ENCODE data around the gene EIF4E1B. TPM values are rescaled to one million over a fixed set of nuclear protein-coding genes. Genes with fewer than 3 reads are reported as not detected.

EIF4E1B gene
- total RNA-seq, 2 donors from 2014 or later, result not detected

- Mint-ChIP-seq H3K4me1 (peaks cover 13% of the 10 kb centered on the region), H3K4me3 (no peak overlapping the region), H3K27ac (no peak overlapping the region), H3K27me3 (peaks cover 27% of the 10 kb centered on the region), H3K9me3 (no peaks in the 10 kb centered on the region), H3K36me3 (ENCODE audit: low read depth) (peaks cover 7% of the 10 kb centered on the region)
- ATAC-seq (replicated peaks), result no peak
Measured at GRCh38 chr5:176612855-176613254, 17.6 kb upstream of the EIF4E1B start.

- Mint-ChIP-seq H3K36me3 (ENCODE audit: low read depth) (no peaks in the 10 kb centered on the region), H3K9me3 (no peaks in the 10 kb centered on the region), H3K27ac (no peak overlapping the region), H3K4me3 (no peak overlapping the region), H3K4me1 (peaks cover 5% of the 10 kb centered on the region), H3K27me3 (peaks cover 33% of the 10 kb centered on the region)
- no peak for ATAC-seq (replicated peaks)
Measured at GRCh38 chr5:176614805-176615478, 15.5 kb upstream of the EIF4E1B start.

- no peaks in the 10 kb centered on the region for H3K36me3 Mint-ChIP-seq (ENCODE audit: low read depth)
- peaks cover 37% of the 10 kb centered on the region for H3K27me3 Mint-ChIP-seq
- no peaks in the 10 kb centered on the region for H3K9me3 Mint-ChIP-seq
- H3K27ac Mint-ChIP-seq, result no peak overlapping the region
- no peak for ATAC-seq (replicated peaks)
- peaks cover 3% of the 10 kb centered on the region for H3K4me1 Mint-ChIP-seq
- no peak overlapping the region for H3K4me3 Mint-ChIP-seq
Measured at GRCh38 chr5:176616511-176616910, 14.0 kb upstream of the EIF4E1B start.

GRCh38 chr5:176618783-176619182, 11.7 kb upstream of the EIF4E1B start:
- no peak overlapping the region for H3K4me3 Mint-ChIP-seq
- ATAC-seq (replicated peaks), result no peak
- no peaks in the 10 kb centered on the region for H3K36me3 Mint-ChIP-seq (ENCODE audit: low read depth)
- H3K27ac Mint-ChIP-seq, result no peak overlapping the region
- H3K4me1 Mint-ChIP-seq, result peaks cover 4% of the 10 kb centered on the region
- H3K9me3 Mint-ChIP-seq, result no peaks in the 10 kb centered on the region
- peaks cover 33% of the 10 kb centered on the region for H3K27me3 Mint-ChIP-seq

- peak; percentile 97 for ATAC-seq (replicated peaks)
- no peaks in the 10 kb centered on the region for H3K9me3 Mint-ChIP-seq
- no peaks in the 10 kb centered on the region for H3K36me3 Mint-ChIP-seq (ENCODE audit: low read depth)
- peaks cover 31% of the 10 kb centered on the region for H3K27me3 Mint-ChIP-seq
- H3K27ac Mint-ChIP-seq, result no peak overlapping the region
- no peak overlapping the region for H3K4me3 Mint-ChIP-seq
- H3K4me1 Mint-ChIP-seq, result peaks cover 4% of the 10 kb centered on the region
Measured at GRCh38 chr5:176619203-176619568, 11.3 kb upstream of the EIF4E1B start.

- H3K36me3 Mint-ChIP-seq (ENCODE audit: low read depth), result no peaks in the 10 kb centered on the region
- no peaks in the 10 kb centered on the region for H3K9me3 Mint-ChIP-seq
- ATAC-seq (replicated peaks), result no peak
- no peak overlapping the region for H3K27ac Mint-ChIP-seq
- peaks cover 4% of the 10 kb centered on the region for H3K4me1 Mint-ChIP-seq
- peak overlapping the region; percentile 57 for H3K4me3 Mint-ChIP-seq
- H3K27me3 Mint-ChIP-seq, result peaks cover 31% of the 10 kb centered on the region
Measured at GRCh38 chr5:176619569-176620332, 10.7 kb upstream of the EIF4E1B start.

- Mint-ChIP-seq H3K27me3 (peaks cover 31% of the 10 kb centered on the region), H3K4me1 (peaks cover 4% of the 10 kb centered on the region), H3K4me3 (peak overlapping the region; percentile 57), H3K36me3 (ENCODE audit: low read depth) (no peaks in the 10 kb centered on the region), H3K9me3 (no peaks in the 10 kb centered on the region), H3K27ac (no peak overlapping the region)
- ATAC-seq (replicated peaks), result no peak
Measured at GRCh38 chr5:176620333-176620981, 10.0 kb upstream of the EIF4E1B start.

GRCh38 chr5:176621661-176622079, 8.8 kb upstream of the EIF4E1B start:
- no peaks in the 10 kb centered on the region for H3K9me3 Mint-ChIP-seq
- H3K36me3 Mint-ChIP-seq (ENCODE audit: low read depth), result no peaks in the 10 kb centered on the region
- peaks cover 4% of the 10 kb centered on the region for H3K4me1 Mint-ChIP-seq
- ATAC-seq (replicated peaks), result no peak
- H3K27me3 Mint-ChIP-seq, result peaks cover 33% of the 10 kb centered on the region
- H3K27ac Mint-ChIP-seq, result no peak overlapping the region
- H3K4me3 Mint-ChIP-seq, result no peak overlapping the region

GRCh38 chr5:176624142-176624541, 6.3 kb upstream of the EIF4E1B start:
- Mint-ChIP-seq H3K36me3 (ENCODE audit: low read depth) (no peaks in the 10 kb centered on the region), H3K27me3 (peaks cover 40% of the 10 kb centered on the region), H3K4me3 (no peak overlapping the region), H3K9me3 (no peaks in the 10 kb centered on the region), H3K4me1 (peaks cover 4% of the 10 kb centered on the region), H3K27ac (no peak overlapping the region)
- no peak for ATAC-seq (replicated peaks)

- peaks cover 4% of the 10 kb centered on the region for H3K4me1 Mint-ChIP-seq
- H3K27ac Mint-ChIP-seq, result no peak overlapping the region
- no peak for ATAC-seq (replicated peaks)
- H3K27me3 Mint-ChIP-seq, result peaks cover 41% of the 10 kb centered on the region
- H3K36me3 Mint-ChIP-seq (ENCODE audit: low read depth), result no peaks in the 10 kb centered on the region
- no peak overlapping the region for H3K4me3 Mint-ChIP-seq
- no peaks in the 10 kb centered on the region for H3K9me3 Mint-ChIP-seq
Measured at GRCh38 chr5:176624938-176625337, 5.5 kb upstream of the EIF4E1B start.

- peaks cover 4% of the 10 kb centered on the region for H3K4me1 Mint-ChIP-seq
- ATAC-seq (replicated peaks), result no peak
- H3K27ac Mint-ChIP-seq, result no peak overlapping the region
- H3K9me3 Mint-ChIP-seq, result no peaks in the 10 kb centered on the region
- H3K27me3 Mint-ChIP-seq, result peaks cover 38% of the 10 kb centered on the region
- no peak overlapping the region for H3K4me3 Mint-ChIP-seq
- no peaks in the 10 kb centered on the region for H3K36me3 Mint-ChIP-seq (ENCODE audit: low read depth)
Measured at GRCh38 chr5:176625512-176625911, 5.0 kb upstream of the EIF4E1B start.

GRCh38 chr5:176625966-176626875, 4.3 kb upstream of the EIF4E1B start:
- Mint-ChIP-seq H3K27me3 (peaks cover 43% of the 10 kb centered on the region), H3K4me1 (peaks cover 4% of the 10 kb centered on the region), H3K4me3 (no peak overlapping the region), H3K27ac (no peak overlapping the region), H3K9me3 (no peaks in the 10 kb centered on the region), H3K36me3 (ENCODE audit: low read depth) (no peaks in the 10 kb centered on the region)
- ATAC-seq (replicated peaks), result no peak

- no peaks in the 10 kb centered on the region for H3K36me3 Mint-ChIP-seq (ENCODE audit: low read depth)
- H3K27me3 Mint-ChIP-seq, result peaks cover 48% of the 10 kb centered on the region
- no peaks in the 10 kb centered on the region for H3K9me3 Mint-ChIP-seq
- no peak for ATAC-seq (replicated peaks)
- no peak overlapping the region for H3K4me3 Mint-ChIP-seq
- no peak overlapping the region for H3K27ac Mint-ChIP-seq
- peaks cover 4% of the 10 kb centered on the region for H3K4me1 Mint-ChIP-seq
Measured at GRCh38 chr5:176626876-176627236, 3.6 kb upstream of the EIF4E1B start.

GRCh38 chr5:176627582-176627981, 2.9 kb upstream of the EIF4E1B start:
- H3K27me3 Mint-ChIP-seq, result peaks cover 43% of the 10 kb centered on the region
- no peak for ATAC-seq (replicated peaks)

More at GRCh38 chr5:176627582-176627981, 2.9 kb upstream of the EIF4E1B start:
- no peak overlapping the region for H3K27ac Mint-ChIP-seq
- H3K4me1 Mint-ChIP-seq, result peaks cover under 1% of the 10 kb centered on the region
- H3K9me3 Mint-ChIP-seq, result no peaks in the 10 kb centered on the region
- H3K4me3 Mint-ChIP-seq, result no peak overlapping the region
- no peaks in the 10 kb centered on the region for H3K36me3 Mint-ChIP-seq (ENCODE audit: low read depth)

Measured in activated T-helper 17 cell treated with anti-CD3 and anti-CD28 coated beads, Interleukin-2, amount 50 U/mL, for 72 hours (primary cell).